Cardiac fibroblast (primary cell): Measurements from ENCODE around the gene ARHGAP24.

ENCODE experiments used
- DNase-seq, 2 donors: peaks; one replicate each; pipeline versions ENCODE4 v3.0.0 to v3.0.0-alpha.2; 2010; ENCODE audit warnings: low read depth in 2 of 2
- H3K4me3 ChIP-seq, 2 donors: replicated peaks in 1 of 2; 1 replicate in 1 of 2; 2 replicates in 1 of 2; pipeline ENCODE4 v1.5.1; 2011; ENCODE audit warnings: low read depth in 2 of 2, low read length in 2 of 2, mild to moderate bottlenecking in 2 of 2, moderate library complexity in 1 of 2
- CTCF ChIP-seq: IDR thresholded peaks from one replicate; pipeline ENCODE4 v1.5.1; 2011; ENCODE audit warnings: low read depth, mild to moderate bottlenecking, low read length, inconsistent platforms

ARHGAP24 gene

DNA sequence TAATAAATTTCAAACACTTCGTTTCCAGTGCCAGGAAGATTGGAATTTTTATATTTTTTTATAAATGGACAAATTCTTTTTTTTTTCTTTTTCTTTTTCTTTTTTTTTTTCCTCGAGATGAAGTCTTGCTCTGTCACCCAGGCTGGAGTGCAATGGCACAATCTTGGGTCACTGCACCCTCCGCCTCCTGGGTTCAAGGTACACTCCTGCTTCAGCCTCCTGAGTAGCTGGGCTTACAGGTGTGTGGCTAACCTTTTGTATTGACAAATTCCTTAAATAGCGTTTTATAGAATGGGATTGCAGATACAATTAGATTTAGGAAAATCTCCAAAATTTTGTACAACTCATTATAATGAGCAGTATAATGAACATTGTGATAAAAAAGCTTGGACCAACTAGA is 328.9 kb downstream of the ARHGAP24 start:
- no peak for TF ChIP-seq CTCF
- H3K4me3 ChIP-seq = no peak overlapping the region
- DNase-seq = no peak

DNA sequence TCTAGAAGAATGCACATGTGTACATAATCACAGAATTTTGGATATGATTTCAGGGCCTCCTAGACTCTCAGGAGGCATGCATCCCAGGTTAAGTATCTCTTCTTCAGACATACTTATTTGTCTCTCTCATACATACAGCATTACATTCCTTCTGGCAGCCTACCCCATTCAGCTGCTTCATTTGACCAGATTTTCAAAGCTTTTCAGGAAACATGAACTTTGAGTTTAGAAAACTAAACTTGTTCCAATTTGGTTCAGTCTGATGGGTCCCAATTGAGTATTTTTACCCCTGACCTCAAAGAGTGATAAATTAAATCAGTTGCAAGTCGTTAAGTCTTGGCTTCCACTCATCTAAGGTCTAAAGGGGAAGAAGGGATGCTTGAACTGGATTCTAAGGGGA is 330.9 kb downstream of the ARHGAP24 start:
- no peak for DNase-seq
- no peak overlapping the region for H3K4me3 ChIP-seq
- no peak for TF ChIP-seq CTCF

DNA sequence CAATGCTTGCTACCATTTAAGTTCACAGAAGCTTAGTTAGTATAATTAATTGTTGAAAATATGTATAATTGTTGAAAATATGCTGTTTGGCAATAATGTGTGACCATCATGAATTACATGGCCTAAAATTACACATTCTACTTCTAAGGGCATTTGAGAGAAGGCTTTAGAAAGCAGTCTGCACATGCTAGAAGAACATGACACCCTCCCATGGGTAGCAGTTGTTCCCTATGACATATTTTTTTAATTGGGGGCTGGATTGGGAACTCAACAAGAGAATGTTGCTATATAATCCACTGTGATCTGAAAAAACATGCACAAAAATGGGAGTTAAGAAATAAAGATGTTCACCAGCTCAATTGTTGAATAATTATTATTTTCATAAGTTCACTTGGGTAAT is 331.4 kb downstream of the ARHGAP24 start:
- no peak for TF ChIP-seq CTCF
- DNase-seq = no peak
- H3K4me3 ChIP-seq = no peak overlapping the region

- peak; percentile 96 to 97 for DNase-seq
- H3K4me3 ChIP-seq = no peak overlapping the region
- no peak for TF ChIP-seq CTCF
Observed at GRCh38 chr4:85807247-85807950, 332.4 kb downstream of the ARHGAP24 start.

DNA sequence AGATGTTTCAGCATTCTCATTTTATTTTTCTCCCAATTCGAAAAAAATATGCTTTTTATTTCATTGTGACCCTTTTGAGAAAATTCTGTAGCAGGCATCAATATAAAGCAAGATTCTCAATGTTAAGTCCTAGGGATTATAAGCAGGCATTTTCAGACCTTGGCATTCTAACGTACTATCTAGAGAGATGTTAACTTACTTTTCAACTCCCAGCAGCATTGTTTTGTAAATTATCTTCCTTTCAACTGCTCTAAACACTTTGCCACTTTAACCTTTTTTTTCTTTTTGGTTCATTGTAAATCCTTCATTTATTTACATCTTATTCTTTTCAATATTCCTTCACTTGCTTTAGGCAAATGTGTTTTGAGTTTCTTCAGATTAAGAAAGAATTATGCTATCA is 333.2 kb downstream of the ARHGAP24 start:
- DNase-seq = no peak
- no peak for TF ChIP-seq CTCF
- H3K4me3 ChIP-seq = no peak overlapping the region

GRCh38 chr4:85808864-85809263 is 333.9 kb downstream of the ARHGAP24 start:
- TF ChIP-seq CTCF = no peak
- no peak for DNase-seq
- no peak overlapping the region for H3K4me3 ChIP-seq

- TF ChIP-seq CTCF = no peak
- DNase-seq = peak in 1 of 2 donors; percentile 32
- H3K4me3 ChIP-seq = no peak overlapping the region
Observed at GRCh38 chr4:85812776-85813175, 337.8 kb downstream of the ARHGAP24 start.
